Vagina (tissue), 2 donors: ENCODE measurements around the gene ZNF219.

Source experiments
- CTCF ChIP-seq, 3 experiments: fragments of 450-650 bp in 2 of 3; fragments of 200-600 bp in 1 of 3; sonication (generic) in 1 of 3; IDR thresholded peaks; one replicate each; pipeline ENCODE4 v1.5.1; 2017 to 2019; ENCODE audit warnings: antibody characterized with exemption in 3 of 3, mild to moderate bottlenecking in 2 of 3, moderate library complexity in 2 of 3
- POLR2A ChIP-seq, 2 donors: fragments of 450-650 bp; IDR thresholded peaks; one replicate each; pipeline ENCODE4 v1.6.1; 2017; ENCODE audit warnings: antibody characterized with exemption in 2 of 2, mild to moderate bottlenecking in 2 of 2, moderate library complexity in 2 of 2
- POLR2AphosphoS5 ChIP-seq, 2 donors: sonication (generic); formaldehyde crosslinking; IDR thresholded peaks; one replicate each; pipeline ENCODE4 v1.9.0; 2017; ENCODE audit warnings: antibody characterized with exemption in 2 of 2, mild to moderate bottlenecking in 2 of 2, low read depth in 1 of 2; ENCODE audit not compliant: insufficient read depth in 1 of 2

- TF ChIP-seq CTCF (IDR thresholded peaks at IDR 0.05) = no peak
- peak in 1 of 2 donors; percentile 32 for TF ChIP-seq POLR2A (IDR thresholded peaks at IDR 0.05)
- peak in 1 of 2 donors; percentile 18 for TF ChIP-seq POLR2AphosphoS5 (IDR thresholded peaks at IDR 0.05; ENCODE audit: insufficient read depth in 1 of 2, low read depth in 1 of 2)
These were observed 26.4 kb downstream of the ZNF219 start for GRCh38 chr14:21072031-21072473.
